Measurements from ENCODE around the gene ARL15. TPM values are rescaled to one million over a fixed set of nuclear protein-coding genes. Genes with fewer than 3 reads are reported as not detected.
"Not testable (repeated sequence)": the region's sequence is repeated elsewhere in the genome, so short reads cannot be mapped to it uniquely, and the experiment has no call there.

The ARL15 gene
- total RNA-seq, result 10 to 100 TPM; 10.6 to 24.0 (median 18.9) TPM

DNA sequence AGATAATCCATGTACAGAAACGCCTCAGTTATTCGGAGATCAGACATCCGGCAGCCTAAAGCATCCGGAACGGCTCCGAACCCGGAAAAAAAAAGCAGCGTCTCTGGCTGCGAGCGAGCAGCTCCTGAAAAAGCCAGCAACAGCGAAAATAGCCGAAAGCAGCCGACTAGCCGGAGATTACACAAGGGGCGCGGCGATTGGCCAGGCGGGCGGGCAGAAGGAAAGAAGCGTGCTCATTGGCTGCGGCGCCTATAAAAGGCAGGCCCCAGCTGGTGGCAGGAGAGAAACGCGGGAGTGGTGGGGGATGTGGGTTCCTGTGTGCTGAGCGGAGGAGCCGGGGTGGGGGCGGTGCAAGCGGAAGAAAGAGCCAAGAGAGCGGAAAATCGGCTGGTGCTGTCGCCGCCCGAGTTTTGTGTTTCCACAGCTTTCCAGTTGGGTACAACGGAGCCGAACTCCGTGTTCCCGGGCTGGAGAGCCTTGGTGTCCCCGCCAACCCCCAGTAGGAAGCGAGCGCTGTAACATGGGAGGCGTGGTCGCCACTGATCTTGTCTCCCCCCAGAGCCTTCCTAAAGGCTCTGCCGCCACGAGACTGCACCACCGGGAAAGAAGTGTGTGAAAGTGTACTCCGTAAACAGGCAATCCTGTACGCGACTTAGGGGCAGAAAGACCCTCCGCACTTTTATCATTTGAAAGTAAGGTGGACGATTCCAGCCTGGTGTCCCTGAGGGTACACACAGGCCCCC lies at the start of gene ARL15:
Gene ARL15, minus strand, starts transcription at position 141 of the 743 bp plus-strand sequence.
- H3K4me3 ChIP-seq, result peak within 1 kb of the TSS; percentile 90 to 96
- no peaks in the 10 kb centered on the region for H3K36me3 ChIP-seq
- H3K9me3 ChIP-seq, result no peaks in the 10 kb centered on the region
- peaks cover 4 to 27% (median 4%) of the 10 kb centered on the region in 3 donors for H3K4me1 ChIP-seq
- no peaks in the 10 kb centered on the region for H3K27me3 ChIP-seq
- TF ChIP-seq, protein P1, sequence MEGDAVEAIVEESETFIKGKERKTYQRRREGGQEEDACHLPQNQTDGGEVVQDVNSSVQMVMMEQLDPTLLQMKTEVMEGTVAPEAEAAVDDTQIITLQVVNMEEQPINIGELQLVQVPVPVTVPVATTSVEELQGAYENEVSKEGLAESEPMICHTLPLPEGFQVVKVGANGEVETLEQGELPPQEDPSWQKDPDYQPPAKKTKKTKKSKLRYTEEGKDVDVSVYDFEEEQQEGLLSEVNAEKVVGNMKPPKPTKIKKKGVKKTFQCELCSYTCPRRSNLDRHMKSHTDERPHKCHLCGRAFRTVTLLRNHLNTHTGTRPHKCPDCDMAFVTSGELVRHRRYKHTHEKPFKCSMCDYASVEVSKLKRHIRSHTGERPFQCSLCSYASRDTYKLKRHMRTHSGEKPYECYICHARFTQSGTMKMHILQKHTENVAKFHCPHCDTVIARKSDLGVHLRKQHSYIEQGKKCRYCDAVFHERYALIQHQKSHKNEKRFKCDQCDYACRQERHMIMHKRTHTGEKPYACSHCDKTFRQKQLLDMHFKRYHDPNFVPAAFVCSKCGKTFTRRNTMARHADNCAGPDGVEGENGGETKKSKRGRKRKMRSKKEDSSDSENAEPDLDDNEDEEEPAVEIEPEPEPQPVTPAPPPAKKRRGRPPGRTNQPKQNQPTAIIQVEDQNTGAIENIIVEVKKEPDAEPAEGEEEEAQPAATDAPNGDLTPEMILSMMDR (IDR thresholded peaks at IDR 0.05), result peak in 1 of 4 experiments; percentile 3
- TF ChIP-seq POLR2A (IDR thresholded peaks at IDR 0.05), result peak; percentile 98
- no peak for TF ChIP-seq EP300 (IDR thresholded peaks at IDR 0.05)
- peak; percentile 99 for TF ChIP-seq POLR2AphosphoS5 (IDR thresholded peaks at IDR 0.05)
- peak within 1 kb of the TSS; percentile 76 to 94 (median 88) for H3K27ac ChIP-seq
- 0% methylated on average over 16 to 24 of the region's 50 CpGs for WGBS, 2 donors (ENCODE audit: low coverage in 1 of 2)
- ATAC-seq, result peak; percentile 98

DNA sequence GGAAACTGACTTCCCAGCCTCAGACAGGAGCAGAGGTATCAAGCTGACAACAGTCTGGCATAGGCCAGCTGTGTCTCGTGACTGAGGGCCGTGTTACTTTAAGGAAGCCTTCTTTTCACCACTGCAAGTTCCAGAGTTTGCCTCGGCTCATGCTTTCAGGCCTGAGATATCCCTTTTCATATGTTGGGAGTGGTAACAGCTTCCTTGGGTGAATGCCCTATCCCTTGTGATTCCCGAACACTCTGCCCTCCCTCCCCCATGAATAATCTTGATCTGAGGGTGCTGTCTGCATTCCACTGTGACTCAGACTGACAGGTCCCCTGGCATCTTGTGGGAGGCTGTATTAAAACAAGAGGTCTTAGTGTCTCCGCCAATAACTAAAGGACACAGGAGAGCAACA lies 49.7 kb upstream of the ARL15 start:
- 40 to 44% methylated on average over 3 of the region's 5 CpGs for WGBS, 2 donors (ENCODE audit: low coverage in 1 of 2)

DNA sequence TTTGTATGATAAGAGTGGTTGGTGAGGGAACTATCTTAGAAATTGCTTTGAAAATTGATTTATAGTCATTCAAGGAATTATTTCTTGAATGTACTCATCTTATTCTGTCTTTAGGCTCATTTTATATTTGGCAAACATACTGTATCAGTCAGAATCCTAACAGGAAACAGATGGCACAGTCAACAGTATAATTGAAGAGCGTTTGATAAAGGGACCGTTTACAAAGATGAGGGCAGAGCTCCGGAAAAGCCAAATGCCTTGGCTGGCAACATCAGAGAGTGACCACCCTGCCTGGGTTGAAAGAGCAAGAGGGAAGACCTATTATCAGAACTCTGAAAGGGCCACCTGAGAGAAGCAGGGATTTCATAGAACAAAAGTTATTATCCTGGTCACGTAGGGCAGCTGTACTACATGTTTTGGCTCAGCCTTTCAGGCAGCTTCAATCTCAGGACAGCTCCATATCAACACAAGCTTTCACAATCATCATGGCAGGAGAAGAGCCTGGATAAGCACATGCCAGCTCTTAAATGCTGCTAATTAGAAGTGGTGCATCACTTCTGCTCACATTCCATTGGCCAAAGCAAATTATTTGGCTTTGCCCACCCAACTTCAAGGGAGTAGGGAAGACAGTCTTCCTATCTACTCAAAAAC lies 47.2 kb upstream of the ARL15 start:
- Histone ChIP-seq H3K9me3 (peaks cover 0 to 12% (median 0%) of the 10 kb centered on the region in 3 donors), H3K27ac (no peak overlapping the region), H3K27me3 (no peaks in the 10 kb centered on the region), H3K4me3 (no peak overlapping the region), H3K4me1 (no peaks in the 10 kb centered on the region), H3K36me3 (no peaks in the 10 kb centered on the region)
- WGBS, 2 donors (ENCODE audit: low coverage in 1 of 2), result 7 to 21% methylated on average over 2 to 4 of the region's 4 CpGs
- TF ChIP-seq POLR2AphosphoS5 (IDR thresholded peaks at IDR 0.05) (no peak), EP300 (IDR thresholded peaks at IDR 0.05) (no peak), POLR2A (IDR thresholded peaks at IDR 0.05) (no peak)
- TF ChIP-seq, protein P1 (IDR thresholded peaks at IDR 0.05), result no peak
- ATAC-seq, result no peak

More for the DNA sequence above, 49.7 kb upstream of the ARL15 start:
- Histone ChIP-seq H3K9me3 (no peaks in the 10 kb centered on the region), H3K27me3 (no peaks in the 10 kb centered on the region), H3K27ac (no peak overlapping the region), H3K4me3 (no peak overlapping the region), H3K4me1 (no peaks in the 10 kb centered on the region), H3K36me3 (no peaks in the 10 kb centered on the region)
- no peak for ATAC-seq
- TF ChIP-seq POLR2A (IDR thresholded peaks at IDR 0.05), result no peak
- TF ChIP-seq, protein P1 (IDR thresholded peaks at IDR 0.05), result no peak
- no peak for TF ChIP-seq POLR2AphosphoS5 (IDR thresholded peaks at IDR 0.05)
- no peak for TF ChIP-seq EP300 (IDR thresholded peaks at IDR 0.05)

DNA sequence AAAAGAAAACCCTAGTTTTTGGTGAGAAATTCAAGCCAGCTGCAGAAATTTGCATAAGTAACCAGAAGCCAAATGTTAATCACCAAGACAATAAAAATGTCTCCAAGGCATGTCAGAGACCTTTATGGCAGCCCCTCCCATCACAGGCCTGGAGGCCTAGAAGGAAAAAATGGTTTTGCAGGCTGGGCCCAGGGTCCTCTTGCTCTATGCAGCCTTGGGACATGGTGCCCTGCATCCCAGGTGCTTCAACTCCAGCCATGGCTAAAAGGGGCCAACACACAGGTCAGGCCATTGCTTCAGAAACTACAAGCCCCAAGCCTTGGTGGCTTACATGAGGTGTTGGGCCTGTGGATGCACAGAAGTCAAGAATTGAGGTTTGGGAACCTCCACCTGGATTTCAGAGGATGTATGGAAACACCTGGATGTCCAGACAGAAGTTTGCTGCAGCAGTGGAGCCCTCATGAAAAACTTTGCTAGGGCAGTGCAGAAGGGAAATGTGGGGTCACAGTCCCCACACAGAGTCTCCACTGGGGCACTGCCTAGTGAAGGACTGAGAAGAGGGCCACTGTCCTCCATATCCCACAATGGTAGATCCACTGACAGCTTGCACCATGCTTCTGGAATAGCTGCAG lies 43.7 kb upstream of the ARL15 start:
- not testable (repeated sequence) for H3K4me1 ChIP-seq, H3K27ac ChIP-seq, H3K27me3 ChIP-seq, ATAC-seq, H3K36me3 ChIP-seq, H3K4me3 ChIP-seq
- H3K9me3 ChIP-seq, result peaks cover 0 to 12% (median 0%) of the 10 kb centered on the region in 3 donors

GRCh38 chr5:54352580-54352979 lies 42.2 kb upstream of the ARL15 start:
- not testable (repeated sequence) for ATAC-seq, H3K4me3 ChIP-seq, H3K27me3 ChIP-seq, H3K4me1 ChIP-seq, H3K36me3 ChIP-seq, H3K27ac ChIP-seq
- peaks cover 0 to 12% (median 0%) of the 10 kb centered on the region in 3 donors for H3K9me3 ChIP-seq
- 0 to 33% methylated on average over 1 of the region's 1 CpG for WGBS, 2 donors (ENCODE audit: low coverage in 1 of 2)
